SK-N-SH treated with all-trans-retinoic acid at 6 μM for 48 hours (cell line): ENCODE data around the gene CDX2.

Experiments
- ATAC-seq: fragments of 200-7000 bp; cut with Tn5 transposase; 3 replicates; pipeline ENCODE4 v1.9.1; 2020; ENCODE audit warnings: mild to moderate bottlenecking, moderate library complexity
- ARNTL ChIP-seq: fragments of 450-650 bp; formaldehyde crosslinking; IDR thresholded peaks from 2 replicates; pipeline ENCODE4 v1.5.0; 2020; ENCODE audit warnings: low read depth, mild to moderate bottlenecking, moderate library complexity, borderline replicate concordance
- BACH2 ChIP-seq: fragments of 250-450 bp; sonication (Bioruptor Pico); IDR thresholded peaks from 2 replicates; pipeline ENCODE4 v1.9.0; 2021; ENCODE audit warnings: mild to moderate bottlenecking, borderline replicate concordance
- CREB5 ChIP-seq: fragments of 250-450 bp; sonication (Bioruptor Pico); IDR thresholded peaks from 2 replicates; pipeline ENCODE4 v1.5.1; 2020; ENCODE audit warnings: low read depth, mild to moderate bottlenecking, moderate library complexity
- CSDC2 ChIP-seq: fragments of 250-450 bp; sonication (Bioruptor Pico); IDR thresholded peaks from 2 replicates; pipeline ENCODE4 v1.5.0; 2020; ENCODE audit warnings: mild to moderate bottlenecking, moderate library complexity
- ESRRG ChIP-seq: fragments of 250-450 bp; sonication (Bioruptor Pico); IDR thresholded peaks from 2 replicates; pipeline ENCODE4 v1.6.1; 2021; ENCODE audit warnings: mild to moderate bottlenecking
- GLIS3 ChIP-seq: fragments of 250-450 bp; sonication (Bioruptor Pico); IDR thresholded peaks from 2 replicates; pipeline ENCODE4 v1.5.0; 2020; ENCODE audit warnings: mild to moderate bottlenecking, moderate library complexity
- ISL1 ChIP-seq: fragments of 250-450 bp; sonication (Bioruptor Pico); IDR thresholded peaks from 2 replicates; pipeline ENCODE4 v2.1.2; 2022; ENCODE audit warnings: mild to moderate bottlenecking, moderate library complexity
- OSR1 ChIP-seq: fragments of 250-450 bp; sonication (Bioruptor Pico); IDR thresholded peaks from 2 replicates; pipeline ENCODE4 v1.8.0; 2022; ENCODE audit warnings: moderate library complexity, mild to moderate bottlenecking, inconsistent platforms
- POU6F1 ChIP-seq: fragments of 250-450 bp; sonication (Bioruptor Pico); IDR thresholded peaks from 2 replicates; pipeline ENCODE4 v1.8.0; 2021; ENCODE audit warnings: low read depth, mild to moderate bottlenecking, moderate library complexity, borderline replicate concordance
- PPARA ChIP-seq: fragments of 250-450 bp; sonication (Bioruptor Pico); IDR thresholded peaks from 2 replicates; pipeline ENCODE4 v1.5.0; 2020; ENCODE audit warnings: mild to moderate bottlenecking, borderline replicate concordance
- RARB ChIP-seq: fragments of 250-450 bp; sonication (Bioruptor Pico); IDR thresholded peaks from 2 replicates; pipeline ENCODE4 v1.8.0; 2021; ENCODE audit warnings: mild to moderate bottlenecking, moderate library complexity
- SNAI2 ChIP-seq: fragments of 250-450 bp; sonication (Bioruptor Pico); IDR thresholded peaks from 2 replicates; pipeline ENCODE4 v1.5.0; 2020; ENCODE audit warnings: mild to moderate bottlenecking, moderate library complexity
- TOX ChIP-seq: fragments of 250-450 bp; sonication (Bioruptor Pico); IDR thresholded peaks from 2 replicates; pipeline ENCODE4 v1.8.0; 2021; ENCODE audit warnings: mild to moderate bottlenecking, moderate library complexity, borderline replicate concordance
- ZC3H10 ChIP-seq: fragments of 250-450 bp; sonication (Bioruptor Pico); IDR thresholded peaks from 2 replicates; pipeline ENCODE4 v1.5.1; 2021; ENCODE audit warnings: mild to moderate bottlenecking, moderate library complexity
- ZFP30 ChIP-seq: fragments of 450-650 bp; formaldehyde crosslinking; IDR thresholded peaks from 2 replicates; pipeline ENCODE4 v1.5.0; 2022; ENCODE audit warnings: mild to moderate bottlenecking, moderate library complexity
- ZNF565 ChIP-seq: fragments of 450-650 bp; formaldehyde crosslinking; conservative IDR thresholded peaks from 2 replicates; pipeline ENCODE4 v1.5.0; 2020; ENCODE audit warnings: low read depth, mild to moderate bottlenecking, moderate library complexity
- TF ChIP-seq, protein P1 (sequence below): fragments of 250-450 bp; sonication (Bioruptor Pico); IDR thresholded peaks from 2 replicates; pipeline ENCODE4 v1.5.0; 2020; ENCODE audit warnings: mild to moderate bottlenecking, moderate library complexity
- TF ChIP-seq, protein P2 (sequence below): fragments of 250-450 bp; sonication (Bioruptor Pico); IDR thresholded peaks from 2 replicates; pipeline ENCODE4 v1.8.0; 2020; ENCODE audit warnings: mild to moderate bottlenecking, moderate library complexity, borderline replicate concordance

The CDX2 gene

DNA sequence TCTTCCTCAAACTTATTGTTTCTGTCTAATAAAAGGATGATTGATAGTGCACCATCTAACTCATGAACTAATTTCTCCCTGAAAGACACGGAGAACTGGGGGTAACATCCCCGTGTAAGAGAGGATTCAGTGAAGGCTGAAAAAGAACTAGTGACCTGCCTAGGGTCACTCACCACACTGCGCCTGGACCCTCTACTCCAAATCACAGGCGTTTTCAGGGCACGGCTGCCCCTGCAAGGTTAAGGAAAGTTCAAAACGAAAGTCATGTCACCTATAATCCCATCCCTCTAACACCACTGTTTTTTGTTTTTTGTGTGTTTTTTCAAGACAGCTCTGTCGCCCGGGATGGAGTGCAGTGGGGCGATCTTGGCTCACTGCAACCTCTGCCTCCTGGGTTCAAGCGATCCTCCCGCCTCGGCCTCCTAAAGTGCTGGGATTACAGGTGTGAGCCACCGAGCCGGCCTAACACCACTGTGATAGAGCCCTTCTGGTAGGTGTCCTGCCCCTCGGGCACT is 10.7 kb upstream of the CDX2 start:
- TF ChIP-seq CSDC2 (CRISPR knock-in tag) (no peak), CREB5 (no peak), BACH2 (no peak)
- TF ChIP-seq, protein P1, sequence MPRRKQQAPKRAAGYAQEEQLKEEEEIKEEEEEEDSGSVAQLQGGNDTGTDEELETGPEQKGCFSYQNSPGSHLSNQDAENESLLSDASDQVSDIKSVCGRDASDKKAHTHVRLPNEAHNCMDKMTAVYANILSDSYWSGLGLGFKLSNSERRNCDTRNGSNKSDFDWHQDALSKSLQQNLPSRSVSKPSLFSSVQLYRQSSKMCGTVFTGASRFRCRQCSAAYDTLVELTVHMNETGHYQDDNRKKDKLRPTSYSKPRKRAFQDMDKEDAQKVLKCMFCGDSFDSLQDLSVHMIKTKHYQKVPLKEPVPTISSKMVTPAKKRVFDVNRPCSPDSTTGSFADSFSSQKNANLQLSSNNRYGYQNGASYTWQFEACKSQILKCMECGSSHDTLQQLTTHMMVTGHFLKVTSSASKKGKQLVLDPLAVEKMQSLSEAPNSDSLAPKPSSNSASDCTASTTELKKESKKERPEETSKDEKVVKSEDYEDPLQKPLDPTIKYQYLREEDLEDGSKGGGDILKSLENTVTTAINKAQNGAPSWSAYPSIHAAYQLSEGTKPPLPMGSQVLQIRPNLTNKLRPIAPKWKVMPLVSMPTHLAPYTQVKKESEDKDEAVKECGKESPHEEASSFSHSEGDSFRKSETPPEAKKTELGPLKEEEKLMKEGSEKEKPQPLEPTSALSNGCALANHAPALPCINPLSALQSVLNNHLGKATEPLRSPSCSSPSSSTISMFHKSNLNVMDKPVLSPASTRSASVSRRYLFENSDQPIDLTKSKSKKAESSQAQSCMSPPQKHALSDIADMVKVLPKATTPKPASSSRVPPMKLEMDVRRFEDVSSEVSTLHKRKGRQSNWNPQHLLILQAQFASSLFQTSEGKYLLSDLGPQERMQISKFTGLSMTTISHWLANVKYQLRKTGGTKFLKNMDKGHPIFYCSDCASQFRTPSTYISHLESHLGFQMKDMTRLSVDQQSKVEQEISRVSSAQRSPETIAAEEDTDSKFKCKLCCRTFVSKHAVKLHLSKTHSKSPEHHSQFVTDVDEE (CRISPR knock-in tag) = no peak
- TF ChIP-seq, all 23 proteins: peak for 0
- ATAC-seq = no peak

- ATAC-seq = no peak
- no peak for TF ChIP-seq ARNTL
- TF ChIP-seq ZNF565 (CRISPR knock-in tag) = no peak
- no peak for TF ChIP-seq OSR1 (CRISPR knock-in tag)
- no peak for TF ChIP-seq ZFP30 (CRISPR knock-in tag)
- no peak for TF ChIP-seq CREB5
- no peak for TF ChIP-seq ESRRG (CRISPR knock-in tag)
- no peak for TF ChIP-seq CSDC2 (CRISPR knock-in tag)
- TF ChIP-seq PPARA = no peak
- TF ChIP-seq, protein P1 (CRISPR knock-in tag) = no peak
- TF ChIP-seq TOX (CRISPR knock-in tag) = no peak
- no peak for TF ChIP-seq GLIS3 (CRISPR knock-in tag)
- TF ChIP-seq, protein P2, sequence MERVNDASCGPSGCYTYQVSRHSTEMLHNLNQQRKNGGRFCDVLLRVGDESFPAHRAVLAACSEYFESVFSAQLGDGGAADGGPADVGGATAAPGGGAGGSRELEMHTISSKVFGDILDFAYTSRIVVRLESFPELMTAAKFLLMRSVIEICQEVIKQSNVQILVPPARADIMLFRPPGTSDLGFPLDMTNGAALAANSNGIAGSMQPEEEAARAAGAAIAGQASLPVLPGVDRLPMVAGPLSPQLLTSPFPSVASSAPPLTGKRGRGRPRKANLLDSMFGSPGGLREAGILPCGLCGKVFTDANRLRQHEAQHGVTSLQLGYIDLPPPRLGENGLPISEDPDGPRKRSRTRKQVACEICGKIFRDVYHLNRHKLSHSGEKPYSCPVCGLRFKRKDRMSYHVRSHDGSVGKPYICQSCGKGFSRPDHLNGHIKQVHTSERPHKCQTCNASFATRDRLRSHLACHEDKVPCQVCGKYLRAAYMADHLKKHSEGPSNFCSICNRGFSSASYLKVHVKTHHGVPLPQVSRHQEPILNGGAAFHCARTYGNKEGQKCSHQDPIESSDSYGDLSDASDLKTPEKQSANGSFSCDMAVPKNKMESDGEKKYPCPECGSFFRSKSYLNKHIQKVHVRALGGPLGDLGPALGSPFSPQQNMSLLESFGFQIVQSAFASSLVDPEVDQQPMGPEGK (CRISPR knock-in tag) = no peak
- TF ChIP-seq BACH2 = no peak
- TF ChIP-seq SNAI2 (CRISPR knock-in tag) = no peak
- no peak for TF ChIP-seq RARB (CRISPR knock-in tag)
- TF ChIP-seq POU6F1 = no peak
Observed at GRCh38 chr13:27979001-27979643, 10.0 kb upstream of the CDX2 start.

DNA sequence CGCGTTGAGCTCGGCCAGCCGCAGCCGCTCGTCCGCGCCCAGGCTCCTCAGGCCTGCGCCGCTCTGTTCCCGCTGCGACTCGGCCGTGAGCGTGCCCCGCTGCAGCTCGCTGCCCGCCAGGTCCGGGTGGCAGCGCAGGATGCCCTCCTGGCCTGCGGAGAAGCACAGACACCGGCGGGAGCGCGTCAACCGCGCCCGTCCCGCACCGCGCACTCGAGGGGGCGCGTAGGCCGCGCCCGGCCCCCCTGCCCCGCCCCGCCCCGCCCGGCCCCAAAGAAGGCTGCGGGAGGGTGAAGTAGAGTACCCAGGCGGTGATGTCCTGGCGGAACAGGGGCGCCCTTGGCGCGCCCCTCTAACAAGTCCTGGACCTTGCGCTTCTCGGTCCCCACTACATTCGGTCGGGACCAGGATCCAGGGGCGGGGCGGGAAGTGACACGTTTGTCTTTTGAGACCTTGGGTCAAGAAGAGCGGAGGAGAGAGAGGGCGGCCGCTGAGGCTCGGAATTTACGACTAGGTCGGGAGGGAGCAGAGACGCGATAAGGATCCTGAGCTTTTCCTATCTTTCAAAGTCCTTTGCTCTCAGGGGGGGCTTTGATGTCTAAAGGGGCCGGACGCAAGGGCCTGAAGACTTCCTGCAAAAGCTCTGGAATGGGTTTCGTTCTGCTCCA is 9.3 kb upstream of the CDX2 start:
- ATAC-seq = no peak
- no peak for TF ChIP-seq BACH2
- no peak for TF ChIP-seq PPARA
- no peak for TF ChIP-seq ZC3H10 (CRISPR knock-in tag)
- no peak for TF ChIP-seq RARB (CRISPR knock-in tag)
- TF ChIP-seq ISL1 (CRISPR knock-in tag) = no peak
- no peak for TF ChIP-seq TOX (CRISPR knock-in tag)
- no peak for TF ChIP-seq GLIS3 (CRISPR knock-in tag)
- TF ChIP-seq POU6F1 = no peak
